ENCODE measurements around the gene HNF1A.

The HNF1A gene

DNA sequence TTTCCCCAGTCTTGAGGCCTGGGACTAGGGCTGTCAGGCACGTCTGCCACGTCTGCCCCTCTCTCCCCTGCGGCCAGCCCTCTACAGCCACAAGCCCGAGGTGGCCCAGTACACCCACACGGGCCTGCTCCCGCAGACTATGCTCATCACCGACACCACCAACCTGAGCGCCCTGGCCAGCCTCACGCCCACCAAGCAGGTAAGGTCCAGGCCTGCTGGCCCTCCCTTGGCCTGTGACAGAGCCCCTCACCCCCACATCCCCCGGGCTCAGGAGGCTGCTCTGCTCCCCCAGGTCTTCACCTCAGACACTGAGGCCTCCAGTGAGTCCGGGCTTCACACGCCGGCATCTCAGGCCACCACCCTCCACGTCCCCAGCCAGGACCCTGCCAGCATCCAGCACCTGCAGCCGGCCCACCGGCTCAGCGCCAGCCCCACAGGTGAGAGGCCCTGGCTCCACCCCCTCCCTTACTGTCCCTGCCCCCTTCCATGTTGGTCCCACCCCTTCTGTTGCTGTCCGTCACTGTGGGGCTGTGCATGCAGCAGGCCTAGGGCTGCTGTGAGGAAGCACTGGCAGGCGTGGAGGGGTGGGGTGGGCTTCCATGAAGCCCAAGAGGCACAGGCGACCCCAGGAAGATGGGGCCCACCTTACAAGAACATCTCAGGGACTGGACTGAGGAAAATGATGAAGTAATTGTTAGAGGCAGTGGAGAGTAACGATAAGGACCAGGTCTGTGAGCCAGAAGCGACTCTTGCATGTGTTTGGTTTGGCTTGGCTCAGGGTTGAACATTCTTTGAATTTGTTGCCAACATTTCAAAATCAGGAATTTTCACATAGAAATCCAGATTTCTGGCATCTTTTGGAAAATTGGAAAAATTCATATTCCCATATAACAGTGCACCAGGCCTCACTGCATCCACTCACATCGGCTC is 21.1 kb downstream of the HNF1A start:
- Mint-ChIP-seq H3K4me3 (no peak overlapping the region), H3K27me3 (ENCODE audit: low read depth, poor library complexity) (peaks cover 6% of the 10 kb centered on the region), H3K27ac (no peak overlapping the region), H3K36me3 (ENCODE audit: low read depth) (peaks cover 13% of the 10 kb centered on the region), H3K4me1 (peaks cover 10% of the 10 kb centered on the region), H3K9me3 (no peaks in the 10 kb centered on the region)
- TF ChIP-seq, protein P1, sequence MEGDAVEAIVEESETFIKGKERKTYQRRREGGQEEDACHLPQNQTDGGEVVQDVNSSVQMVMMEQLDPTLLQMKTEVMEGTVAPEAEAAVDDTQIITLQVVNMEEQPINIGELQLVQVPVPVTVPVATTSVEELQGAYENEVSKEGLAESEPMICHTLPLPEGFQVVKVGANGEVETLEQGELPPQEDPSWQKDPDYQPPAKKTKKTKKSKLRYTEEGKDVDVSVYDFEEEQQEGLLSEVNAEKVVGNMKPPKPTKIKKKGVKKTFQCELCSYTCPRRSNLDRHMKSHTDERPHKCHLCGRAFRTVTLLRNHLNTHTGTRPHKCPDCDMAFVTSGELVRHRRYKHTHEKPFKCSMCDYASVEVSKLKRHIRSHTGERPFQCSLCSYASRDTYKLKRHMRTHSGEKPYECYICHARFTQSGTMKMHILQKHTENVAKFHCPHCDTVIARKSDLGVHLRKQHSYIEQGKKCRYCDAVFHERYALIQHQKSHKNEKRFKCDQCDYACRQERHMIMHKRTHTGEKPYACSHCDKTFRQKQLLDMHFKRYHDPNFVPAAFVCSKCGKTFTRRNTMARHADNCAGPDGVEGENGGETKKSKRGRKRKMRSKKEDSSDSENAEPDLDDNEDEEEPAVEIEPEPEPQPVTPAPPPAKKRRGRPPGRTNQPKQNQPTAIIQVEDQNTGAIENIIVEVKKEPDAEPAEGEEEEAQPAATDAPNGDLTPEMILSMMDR (IDR thresholded peaks at IDR 0.05), result no peak
- DNase-seq, result no peak

DNA sequence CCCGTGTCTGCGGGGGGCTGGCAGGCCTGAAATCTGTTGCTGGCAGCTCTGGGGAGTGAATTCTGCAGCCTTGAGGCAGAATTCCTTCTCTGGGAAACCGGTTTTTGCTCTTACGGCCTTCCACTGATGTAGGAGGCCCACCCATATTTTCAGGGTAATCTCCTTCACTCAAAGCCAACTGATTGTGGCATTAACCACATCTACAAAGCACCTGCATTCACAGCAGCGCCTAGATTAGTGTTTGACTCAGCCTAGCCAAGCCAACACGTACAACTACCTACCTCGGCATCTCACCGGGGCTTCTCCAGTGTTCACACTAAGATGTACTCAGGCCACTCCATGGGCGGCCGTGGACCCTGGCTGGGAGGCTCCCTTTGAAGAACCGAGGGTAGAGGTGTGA is 22.2 kb downstream of the HNF1A start:
- no peaks in the 10 kb centered on the region for H3K9me3 Mint-ChIP-seq
- H3K4me3 Mint-ChIP-seq, result no peak overlapping the region
- TF ChIP-seq, protein P1 (IDR thresholded peaks at IDR 0.05), result no peak
- H3K27me3 Mint-ChIP-seq (ENCODE audit: low read depth, poor library complexity), result peaks cover 6% of the 10 kb centered on the region
- H3K4me1 Mint-ChIP-seq, result peaks cover 10% of the 10 kb centered on the region
- no peak for DNase-seq
- H3K36me3 Mint-ChIP-seq (ENCODE audit: low read depth), result peaks cover 24% of the 10 kb centered on the region
- H3K27ac Mint-ChIP-seq, result no peak overlapping the region

DNA sequence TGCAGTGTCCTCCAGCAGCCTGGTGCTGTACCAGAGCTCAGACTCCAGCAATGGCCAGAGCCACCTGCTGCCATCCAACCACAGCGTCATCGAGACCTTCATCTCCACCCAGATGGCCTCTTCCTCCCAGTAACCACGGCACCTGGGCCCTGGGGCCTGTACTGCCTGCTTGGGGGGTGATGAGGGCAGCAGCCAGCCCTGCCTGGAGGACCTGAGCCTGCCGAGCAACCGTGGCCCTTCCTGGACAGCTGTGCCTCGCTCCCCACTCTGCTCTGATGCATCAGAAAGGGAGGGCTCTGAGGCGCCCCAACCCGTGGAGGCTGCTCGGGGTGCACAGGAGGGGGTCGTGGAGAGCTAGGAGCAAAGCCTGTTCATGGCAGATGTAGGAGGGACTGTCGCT is 22.7 kb downstream of the HNF1A start:
- H3K27ac Mint-ChIP-seq, result no peak overlapping the region
- peaks cover 10% of the 10 kb centered on the region for H3K4me1 Mint-ChIP-seq
- H3K36me3 Mint-ChIP-seq (ENCODE audit: low read depth), result peaks cover 26% of the 10 kb centered on the region
- no peak for DNase-seq
- TF ChIP-seq, protein P1 (IDR thresholded peaks at IDR 0.05), result no peak
- no peak overlapping the region for H3K4me3 Mint-ChIP-seq
- peaks cover 6% of the 10 kb centered on the region for H3K27me3 Mint-ChIP-seq (ENCODE audit: low read depth, poor library complexity)
- H3K9me3 Mint-ChIP-seq, result no peaks in the 10 kb centered on the region

DNA sequence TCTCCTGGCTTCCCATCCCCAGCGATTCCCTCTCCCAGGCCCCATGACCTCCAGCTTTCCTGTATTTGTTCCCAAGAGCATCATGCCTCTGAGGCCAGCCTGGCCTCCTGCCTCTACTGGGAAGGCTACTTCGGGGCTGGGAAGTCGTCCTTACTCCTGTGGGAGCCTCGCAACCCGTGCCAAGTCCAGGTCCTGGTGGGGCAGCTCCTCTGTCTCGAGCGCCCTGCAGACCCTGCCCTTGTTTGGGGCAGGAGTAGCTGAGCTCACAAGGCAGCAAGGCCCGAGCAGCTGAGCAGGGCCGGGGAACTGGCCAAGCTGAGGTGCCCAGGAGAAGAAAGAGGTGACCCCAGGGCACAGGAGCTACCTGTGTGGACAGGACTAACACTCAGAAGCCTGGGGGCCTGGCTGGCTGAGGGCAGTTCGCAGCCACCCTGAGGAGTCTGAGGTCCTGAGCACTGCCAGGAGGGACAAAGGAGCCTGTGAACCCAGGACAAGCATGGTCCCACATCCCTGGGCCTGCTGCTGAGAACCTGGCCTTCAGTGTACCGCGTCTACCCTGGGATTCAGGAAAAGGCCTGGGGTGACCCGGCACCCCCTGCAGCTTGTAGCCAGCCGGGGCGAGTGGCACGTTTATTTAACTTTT is 23.6 kb downstream of the HNF1A start:
- peak overlapping the region; percentile 42 for H3K27ac Mint-ChIP-seq
- no peak for DNase-seq
- H3K9me3 Mint-ChIP-seq, result no peaks in the 10 kb centered on the region
- H3K36me3 Mint-ChIP-seq (ENCODE audit: low read depth), result peaks cover 35% of the 10 kb centered on the region
- H3K4me1 Mint-ChIP-seq, result peaks cover 10% of the 10 kb centered on the region
- H3K4me3 Mint-ChIP-seq, result no peak overlapping the region
- H3K27me3 Mint-ChIP-seq (ENCODE audit: low read depth, poor library complexity), result peaks cover 6% of the 10 kb centered on the region
- TF ChIP-seq, protein P1 (IDR thresholded peaks at IDR 0.05), result no peak

DNA sequence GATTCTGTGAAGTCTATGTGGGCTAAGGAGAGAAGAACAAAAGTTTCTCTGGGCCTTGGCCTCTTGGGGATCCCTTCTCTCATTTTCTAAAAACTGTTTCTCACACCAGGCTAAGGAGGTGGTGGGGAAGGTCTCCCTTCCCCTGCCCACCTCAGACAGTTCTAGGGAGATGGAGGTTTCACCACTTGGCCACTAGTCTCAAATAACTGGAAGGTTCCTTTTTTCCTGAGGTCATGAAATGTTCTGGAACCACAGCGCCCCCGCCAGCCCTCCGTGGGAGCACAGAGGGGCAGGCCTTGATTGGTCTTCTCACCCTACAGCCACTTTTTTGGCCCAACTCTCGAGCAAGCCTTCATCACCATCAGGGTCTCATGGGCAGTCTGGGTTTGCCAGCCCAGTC is 25.3 kb downstream of the HNF1A start:
- DNase-seq, result no peak
- peaks cover 4% of the 10 kb centered on the region for H3K4me1 Mint-ChIP-seq
- TF ChIP-seq, protein P1 (IDR thresholded peaks at IDR 0.05), result no peak
- H3K4me3 Mint-ChIP-seq, result no peak overlapping the region
- H3K27me3 Mint-ChIP-seq (ENCODE audit: low read depth, poor library complexity), result peaks cover 2% of the 10 kb centered on the region
- H3K36me3 Mint-ChIP-seq (ENCODE audit: low read depth), result peaks cover 45% of the 10 kb centered on the region
- no peaks in the 10 kb centered on the region for H3K9me3 Mint-ChIP-seq
- H3K27ac Mint-ChIP-seq, result no peak overlapping the region

Measured in nephron progenitor cell (in vitro differentiated cells).